Naive thymus-derived CD4-positive, alpha-beta T cell (primary cell): Measurements from ENCODE around the gene PRLR. TPM values are rescaled to one million over a fixed set of nuclear protein-coding genes. Genes with fewer than 3 reads are reported as not detected.
A peak's percentile ranks its signal among the peaks of the same experiment; 100 is the strongest.

Source experiments
- ATAC-seq: fragments of 150-1000 bp; cut with Tn5 transposase; 2 replicates; pipeline ENCODE4 v1.10.0; 2021; ENCODE audit warnings: mild to moderate bottlenecking, moderate library complexity
- CTCF ChIA-PET: fragments of 350-600 bp; sonication (Branson Sonifier 250); formaldehyde crosslinking; loops from one replicate; lab custom pipeline; 2021; ENCODE audit warnings: antibody characterized with exemption; lab: Charles Lee
- POLR2A ChIA-PET: fragments of 350-600 bp; sonication (Branson Sonifier 250); formaldehyde crosslinking; loops from one replicate; lab custom pipeline; 2021; ENCODE audit warnings: antibody characterized with exemption, inconsistent platforms; lab: Charles Lee
- DNase-seq, 9 donors: peaks; one replicate each; pipeline versions ENCODE4 v3.0.0 to v3.0.0-alpha.2; 2020 to 2022; ENCODE audit warnings: mixed read lengths in 1 of 9
- H3K27ac ChIP-seq: one replicate; pipeline ENCODE4 v1.7.0; 2013; ENCODE audit warnings: mild to moderate bottlenecking, low read depth, low read length, moderate library complexity
- H3K27me3 ChIP-seq, 2 donors: one replicate each; pipeline ENCODE4 v1.7.0; 2013; ENCODE audit warnings: low read length in 2 of 2, mild to moderate bottlenecking in 2 of 2, moderate library complexity in 2 of 2; ENCODE audit not compliant: control insufficient read depth in 2 of 2, insufficient read depth in 2 of 2
- H3K36me3 ChIP-seq, 3 experiments: 1 replicate in 2 of 3; 2 replicates in 1 of 3; pipeline ENCODE4 v1.7.0; 2013; ENCODE audit warnings: low read length in 3 of 3, mild to moderate bottlenecking in 3 of 3, moderate library complexity in 1 of 3; ENCODE audit not compliant: insufficient read depth in 3 of 3, control insufficient read depth in 2 of 3
- H3K4me1 ChIP-seq, 2 donors: one replicate each; pipeline ENCODE4 v1.7.0; 2013; ENCODE audit warnings: low read length in 2 of 2, mild to moderate bottlenecking in 2 of 2, moderate library complexity in 1 of 2; ENCODE audit not compliant: control insufficient read depth in 2 of 2, insufficient read depth in 2 of 2
- H3K4me3 ChIP-seq: 2 replicates; pipeline ENCODE4 v1.7.0; 2013; ENCODE audit warnings: mild to moderate bottlenecking, low read length
- H3K9me3 ChIP-seq, 3 experiments: 1 replicate in 2 of 3; 2 replicates in 1 of 3; pipeline ENCODE4 v1.7.0; 2013; ENCODE audit warnings: low read length in 3 of 3; ENCODE audit not compliant: control insufficient read depth in 2 of 3
- H3K27ac Mint-ChIP-seq, 9 donors: one replicate each; pipeline ENCODE4 v1.8.0; 2020 to 2022; ENCODE audit warnings: mixed read lengths in 9 of 9, mild to moderate bottlenecking in 8 of 9, moderate library complexity in 5 of 9, inconsistent platforms in 2 of 9
- H3K27me3 Mint-ChIP-seq, 5 donors: one replicate each; pipeline ENCODE4 v1.8.0; 2021 to 2022; ENCODE audit warnings: mixed read lengths in 5 of 5, mild to moderate bottlenecking in 1 of 5
- H3K36me3 Mint-ChIP-seq, 5 donors: one replicate each; pipeline ENCODE4 v1.8.0; 2020 to 2022; ENCODE audit warnings: mixed read lengths in 5 of 5, mild to moderate bottlenecking in 3 of 5, inconsistent platforms in 1 of 5
- H3K4me1 Mint-ChIP-seq, 7 donors: one replicate each; pipeline ENCODE4 v1.8.0; 2020 to 2022; ENCODE audit warnings: mixed read lengths in 7 of 7, mild to moderate bottlenecking in 3 of 7, inconsistent platforms in 1 of 7
- H3K4me3 Mint-ChIP-seq, 10 donors: one replicate each; pipeline ENCODE4 v1.8.0; 2020 to 2022; ENCODE audit warnings: mild to moderate bottlenecking in 10 of 10, mixed read lengths in 10 of 10, moderate library complexity in 6 of 10, inconsistent platforms in 2 of 10
- H3K9me3 Mint-ChIP-seq, 11 donors: one replicate each; pipeline ENCODE4 v1.8.0; 2020 to 2022; ENCODE audit warnings: mixed read lengths in 11 of 11, mild to moderate bottlenecking in 4 of 11, inconsistent platforms in 1 of 11, moderate library complexity in 1 of 11
- intact Hi-C, 2 donors: fragments of 100-400 bp; cut with micrococcal nuclease; formaldehyde crosslinking; loops; one replicate each; pipeline ENCODE4 v1.15.1; 2023
- polyA plus RNA-seq, 2 donors: library from polyadenylated mRNA; unstranded; fragments of 300-500 nt; fragmentation: Illumina TruSeq; gene quantifications; one replicate each; pipeline ENCODE4 v1.2.3, GENCODE V29; 2021
- total RNA-seq, 6 experiments: library from RNA in 5 of 6; stranded (reverse) in 5 of 6; gene quantifications; 1 replicate in 5 of 6; 2 replicates in 1 of 6; pipeline ENCODE4 v1.2.3 and lab custom pipeline; 2021 to 2026

Gene PRLR
- total and polyA plus RNA-seq, 7 experiments from 2014 or later = 0.03 to 1.4 TPM; not detected in 5

DNA sequence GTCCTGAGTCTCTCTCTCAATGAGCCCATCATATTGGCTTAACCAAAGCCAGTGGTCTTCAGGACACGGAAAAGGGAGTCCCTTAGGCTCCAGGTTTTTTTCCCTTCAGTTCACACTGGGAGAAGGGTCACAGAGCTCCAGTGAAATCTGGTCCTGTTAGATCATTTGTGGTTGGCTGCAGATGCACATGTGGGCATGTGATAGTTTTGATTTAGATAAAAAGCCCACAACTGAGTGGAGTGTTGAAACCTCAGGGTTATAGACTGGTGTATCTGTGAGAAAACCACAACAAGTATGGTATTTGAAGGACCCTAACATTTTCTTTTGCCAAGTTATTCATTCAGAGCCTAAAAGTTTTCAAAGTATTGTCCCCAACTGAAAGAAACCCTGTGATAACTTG is 46.7 kb downstream of the PRLR start:
- Mint-ChIP-seq H3K4me1 (no peaks in the 10 kb centered on the region), H3K9me3 (no peaks in the 10 kb centered on the region), H3K27me3 (peaks cover 0 to 38% (median 15%) of the 10 kb centered on the region in 5 donors), H3K4me3 (no peak overlapping the region), H3K27ac (no peak overlapping the region), H3K36me3 (no peaks in the 10 kb centered on the region)
- no peak for ATAC-seq
- Histone ChIP-seq H3K27me3 (no peaks in the 10 kb centered on the region), H3K4me3 (no peak overlapping the region), H3K9me3 (no peaks in the 10 kb centered on the region), H3K36me3 (no peaks in the 10 kb centered on the region), H3K27ac (no peak overlapping the region), H3K4me1 (no peaks in the 10 kb centered on the region)
- intact Hi-C loops = no loop called here
- no peak for DNase-seq
- ChIA-PET CTCF (no interaction called here), POLR2A (no interaction called here)

DNA sequence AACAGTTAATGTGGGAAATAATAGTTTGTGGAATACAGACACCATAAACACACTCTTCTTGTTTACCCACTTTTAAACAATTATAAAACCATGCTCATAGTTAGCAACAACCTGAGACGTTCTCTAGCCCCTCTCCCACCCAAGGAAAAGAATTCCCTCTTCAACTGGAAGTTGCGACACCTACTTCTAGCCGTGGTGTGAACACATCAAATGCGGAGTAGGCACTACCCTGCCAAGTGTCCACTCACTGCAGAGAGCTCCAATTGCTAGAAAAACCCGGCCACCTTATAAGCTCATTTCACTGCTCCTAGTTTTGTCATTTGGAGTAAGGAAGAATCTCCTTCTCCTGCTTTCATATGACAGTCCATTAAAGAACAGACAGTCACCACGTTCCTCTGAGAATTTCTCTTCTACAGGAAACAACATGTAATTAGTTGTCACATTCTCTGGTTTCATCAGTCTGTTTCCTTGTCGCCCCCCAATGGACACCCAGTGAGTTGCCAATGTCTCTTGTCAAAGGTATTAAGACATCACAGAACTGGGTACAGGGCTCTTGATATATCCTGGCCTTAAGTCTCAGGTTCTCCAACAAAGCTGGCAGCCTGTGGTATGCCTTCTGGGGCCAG is 47.3 kb downstream of the PRLR start:
- no peaks in the 10 kb centered on the region for H3K9me3 Mint-ChIP-seq
- ChIA-PET CTCF (no interaction called here), POLR2A (no interaction called here)
- Histone ChIP-seq H3K27me3 (no peaks in the 10 kb centered on the region), H3K9me3 (no peaks in the 10 kb centered on the region), H3K27ac (no peak overlapping the region), H3K4me3 (no peak overlapping the region), H3K36me3 (no peaks in the 10 kb centered on the region), H3K4me1 (no peaks in the 10 kb centered on the region)
- no peak overlapping the region for H3K4me3 Mint-ChIP-seq
- intact Hi-C loops = no loop called here
- H3K27ac Mint-ChIP-seq = no peak overlapping the region
- no peaks in the 10 kb centered on the region for H3K4me1 Mint-ChIP-seq
- no peaks in the 10 kb centered on the region for H3K36me3 Mint-ChIP-seq
- DNase-seq = peak in 1 of 9 donors; percentile 10
- H3K27me3 Mint-ChIP-seq = peaks cover 0 to 34% (median 14%) of the 10 kb centered on the region in 5 donors
- no peak for ATAC-seq

DNA sequence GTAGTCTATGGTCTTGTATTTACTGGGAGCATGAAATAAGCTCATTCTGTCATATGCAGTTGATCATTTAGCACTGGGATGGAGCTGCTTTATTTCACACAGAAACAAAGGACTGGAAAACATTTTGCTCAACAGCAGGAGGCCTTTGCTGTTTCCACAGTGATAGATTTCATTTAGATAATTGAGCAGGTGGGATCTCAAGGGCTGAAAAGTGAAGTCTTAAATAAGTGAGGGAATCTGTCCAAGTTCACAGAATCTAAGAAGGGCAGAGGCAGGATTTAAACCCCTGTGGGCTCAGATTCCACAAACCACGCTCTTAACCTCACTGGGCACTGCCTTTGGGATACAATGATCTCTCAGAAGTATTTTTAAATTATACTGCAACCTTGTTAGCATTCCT is 47.8 kb downstream of the PRLR start:
- intact Hi-C loops = no loop called here
- ATAC-seq (no peak), DNase-seq (no peak)
- no peak overlapping the region for H3K4me3 ChIP-seq
- no peaks in the 10 kb centered on the region for H3K4me1 ChIP-seq
- no peaks in the 10 kb centered on the region for H3K36me3 Mint-ChIP-seq
- H3K4me3 Mint-ChIP-seq = no peak overlapping the region
- no peaks in the 10 kb centered on the region for H3K36me3 ChIP-seq
- H3K27ac Mint-ChIP-seq = no peak overlapping the region
- H3K4me1 Mint-ChIP-seq = no peaks in the 10 kb centered on the region
- H3K9me3 ChIP-seq = no peaks in the 10 kb centered on the region
- H3K27me3 ChIP-seq = no peaks in the 10 kb centered on the region
- CTCF ChIA-PET = no interaction called here
- H3K27me3 Mint-ChIP-seq = peaks cover 0 to 33% (median 11%) of the 10 kb centered on the region in 5 donors
- H3K9me3 Mint-ChIP-seq = no peaks in the 10 kb centered on the region
- POLR2A ChIA-PET = no interaction called here
- H3K27ac ChIP-seq = no peak overlapping the region

DNA sequence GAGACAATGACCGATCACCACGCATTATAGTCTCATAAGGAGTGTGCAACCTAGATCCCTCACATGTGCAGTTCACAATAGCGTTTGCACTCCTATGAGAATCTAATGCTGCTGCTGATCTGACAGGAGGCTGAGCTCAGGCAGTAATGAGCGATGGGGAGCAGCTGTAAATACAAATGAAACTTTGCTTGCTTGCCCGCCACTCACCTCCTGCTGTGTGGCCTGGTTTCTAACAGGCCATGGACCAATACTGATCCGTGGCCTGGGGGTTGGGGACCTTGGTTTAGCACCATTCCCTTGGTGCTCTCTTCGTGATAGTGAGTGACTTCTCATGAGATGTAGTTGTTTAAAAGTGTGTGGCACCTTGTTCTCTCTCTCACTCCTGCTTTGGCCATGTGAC is 50.2 kb downstream of the PRLR start:
- Mint-ChIP-seq H3K36me3 (no peaks in the 10 kb centered on the region), H3K9me3 (peaks cover 0 to 6% (median 0%) of the 10 kb centered on the region in 11 donors), H3K4me3 (no peak overlapping the region), H3K27me3 (peaks cover 2 to 25% (median 11%) of the 10 kb centered on the region in 5 donors), H3K27ac (no peak overlapping the region), H3K4me1 (no peaks in the 10 kb centered on the region)
- CTCF ChIA-PET = no interaction called here
- no peak for DNase-seq
- intact Hi-C loops = no loop called here
- no peak overlapping the region for H3K27ac ChIP-seq
- POLR2A ChIA-PET = no interaction called here
- H3K36me3 ChIP-seq = no peaks in the 10 kb centered on the region
- no peak for ATAC-seq
- H3K4me3 ChIP-seq = no peak overlapping the region
- no peaks in the 10 kb centered on the region for H3K4me1 ChIP-seq
- H3K27me3 ChIP-seq = no peaks in the 10 kb centered on the region
- H3K9me3 ChIP-seq = no peaks in the 10 kb centered on the region

DNA sequence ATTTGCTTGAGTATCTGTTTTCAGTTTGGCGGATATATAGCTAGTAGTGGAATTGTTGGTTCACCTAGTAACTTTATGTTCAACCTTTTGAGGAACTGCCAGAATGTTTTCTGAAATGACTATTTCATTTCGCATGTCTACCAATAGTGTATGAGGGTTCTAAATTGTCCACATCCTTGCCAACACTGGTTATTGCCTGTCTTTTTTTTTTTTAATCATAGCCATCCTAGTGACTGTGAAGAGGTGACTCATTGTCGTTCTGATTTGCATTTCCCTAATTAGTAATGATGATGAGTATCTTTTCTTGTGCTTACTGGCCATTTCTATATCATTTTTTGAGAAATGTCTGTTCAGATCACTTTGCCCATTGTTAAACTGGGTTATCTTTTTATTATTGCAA is 52.5 kb downstream of the PRLR start:
- Histone ChIP-seq H3K4me3 (no peak overlapping the region), H3K4me1 (no peaks in the 10 kb centered on the region), H3K9me3 (no peaks in the 10 kb centered on the region), H3K27ac (no peak overlapping the region), H3K36me3 (no peaks in the 10 kb centered on the region), H3K27me3 (no peaks in the 10 kb centered on the region)
- no peaks in the 10 kb centered on the region for H3K4me1 Mint-ChIP-seq
- H3K36me3 Mint-ChIP-seq = no peaks in the 10 kb centered on the region
- POLR2A ChIA-PET = no interaction called here
- H3K27ac Mint-ChIP-seq = no peak overlapping the region
- peaks cover 2 to 20% (median 11%) of the 10 kb centered on the region in 5 donors for H3K27me3 Mint-ChIP-seq
- intact Hi-C loops = no loop called here
- H3K9me3 Mint-ChIP-seq = peaks cover 0 to 10% (median 0%) of the 10 kb centered on the region in 11 donors
- H3K4me3 Mint-ChIP-seq = no peak overlapping the region
- DNase-seq (no peak), ATAC-seq (no peak)
- CTCF ChIA-PET = no interaction called here

DNA sequence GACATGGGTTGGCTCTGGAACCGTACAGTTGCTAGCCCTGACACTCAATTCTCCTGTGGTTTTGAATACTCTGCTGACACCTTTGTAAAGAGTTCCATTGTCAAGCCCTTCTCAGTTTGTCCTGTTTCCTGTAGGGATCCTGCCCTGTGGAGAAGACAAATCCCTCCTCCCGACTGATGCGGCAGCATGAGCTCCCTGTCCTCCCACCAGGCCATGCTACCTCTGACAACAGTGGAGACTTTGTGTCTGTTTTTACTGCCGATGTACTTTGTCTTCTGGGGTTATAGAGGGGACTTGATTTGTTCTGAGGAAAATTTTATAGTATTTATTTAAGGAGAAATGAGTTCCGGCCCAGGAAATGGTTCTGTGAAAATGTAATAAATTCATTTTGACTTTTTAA is 57.8 kb downstream of the PRLR start:
- H3K4me3 Mint-ChIP-seq = no peak overlapping the region

DNA sequence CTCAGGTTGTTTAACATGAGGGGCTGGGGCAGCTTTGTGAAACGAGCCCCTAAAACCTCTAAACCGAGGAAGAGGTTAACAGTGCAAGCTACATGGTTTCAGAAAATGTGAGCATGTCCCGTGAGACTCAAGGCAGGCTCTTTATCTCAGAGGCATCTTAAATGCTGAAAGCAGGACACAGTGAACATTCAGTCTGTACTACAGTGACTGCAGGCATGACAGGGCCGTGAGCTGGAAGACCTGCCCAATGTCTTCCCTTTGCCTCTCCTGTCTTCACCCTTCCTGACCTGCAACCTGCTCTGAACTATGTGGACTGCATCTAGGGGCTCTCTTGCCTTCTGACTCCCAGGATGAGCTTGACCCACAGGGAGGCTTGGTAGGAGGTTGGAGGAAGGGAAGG is 58.3 kb downstream of the PRLR start:
- ATAC-seq (no peak), DNase-seq (no peak)
- CTCF ChIA-PET = no interaction called here
- Mint-ChIP-seq H3K4me1 (no peaks in the 10 kb centered on the region), H3K27ac (no peak overlapping the region), H3K27me3 (peaks cover 0 to 15% (median 10%) of the 10 kb centered on the region in 5 donors), H3K4me3 (no peak overlapping the region), H3K36me3 (no peaks in the 10 kb centered on the region), H3K9me3 (peaks cover 0 to 31% (median 8%) of the 10 kb centered on the region in 11 donors)
- H3K36me3 ChIP-seq = no peaks in the 10 kb centered on the region
- H3K27ac ChIP-seq = no peak overlapping the region
- H3K9me3 ChIP-seq = no peaks in the 10 kb centered on the region
- H3K4me3 ChIP-seq = no peak overlapping the region
- intact Hi-C loops = no loop called here
- H3K27me3 ChIP-seq = no peaks in the 10 kb centered on the region
- no peaks in the 10 kb centered on the region for H3K4me1 ChIP-seq
- POLR2A ChIA-PET = no interaction called here

More for the DNA sequence above, 57.8 kb downstream of the PRLR start:
- DNase-seq (no peak), ATAC-seq (no peak)
- no peaks in the 10 kb centered on the region for H3K36me3 Mint-ChIP-seq
- peaks cover 0 to 17% (median 10%) of the 10 kb centered on the region in 5 donors for H3K27me3 Mint-ChIP-seq
- no peak overlapping the region for H3K4me3 ChIP-seq
- peaks cover 0 to 26% (median 7%) of the 10 kb centered on the region in 11 donors for H3K9me3 Mint-ChIP-seq
- H3K27me3 ChIP-seq = no peaks in the 10 kb centered on the region
- no peaks in the 10 kb centered on the region for H3K36me3 ChIP-seq
- H3K27ac ChIP-seq = no peak overlapping the region
- no peak overlapping the region for H3K27ac Mint-ChIP-seq
- intact Hi-C loops = no loop called here
- no peaks in the 10 kb centered on the region for H3K4me1 ChIP-seq
- H3K9me3 ChIP-seq = no peaks in the 10 kb centered on the region
- CTCF ChIA-PET = no interaction called here
- no peaks in the 10 kb centered on the region for H3K4me1 Mint-ChIP-seq
- POLR2A ChIA-PET = no interaction called here
